H1 (cell line): ENCODE results near the gene ZNF649.

ENCODE experiments used
- ASH2L ChIP-seq: fragments of 200-600, 300-600 bp; sonication (generic); IDR thresholded peaks from one replicate; pipeline ENCODE4 v1.7.1; 2017; ENCODE audit warnings: low read length
- CTBP2 ChIP-seq: IDR thresholded peaks from 2 replicates; pipeline ENCODE4 v1.7.0; 2011; ENCODE audit warnings: borderline replicate concordance, mild to moderate bottlenecking, moderate library complexity, mixed read lengths, low read length; ENCODE audit not compliant: insufficient read depth, insufficient read length
- EP300 ChIP-seq, 2 experiments: IDR thresholded peaks; 1 replicate in 1 of 2; 2 replicates in 1 of 2; pipeline ENCODE4 v1.6.1; 2011 to 2012; ENCODE audit warnings: low read depth in 2 of 2, low read length in 2 of 2, mild to moderate bottlenecking in 2 of 2, borderline replicate concordance in 1 of 2, inconsistent platforms in 1 of 2, moderate library complexity in 1 of 2
- EZH2 ChIP-seq: fragments of 200-600 bp; sonication (generic); IDR thresholded peaks from 2 replicates; pipeline ENCODE4 v1.7.1; 2012; ENCODE audit warnings: low read depth, mild to moderate bottlenecking, moderate library complexity, low read length, inconsistent platforms; ENCODE audit not compliant: severe bottlenecking
- HDAC6 ChIP-seq: IDR thresholded peaks from one replicate; pipeline ENCODE4 v1.7.1; 2012; ENCODE audit warnings: low read depth, mild to moderate bottlenecking, inconsistent platforms, low read length, moderate library complexity
- JUN ChIP-seq: IDR thresholded peaks from 2 replicates; pipeline ENCODE4 v1.6.1; 2011; ENCODE audit warnings: low read depth, mild to moderate bottlenecking, improper control_type of control experiment, low read length
- PHF8 ChIP-seq: fragments of 200-600 bp; sonication (generic); conservative IDR thresholded peaks from 2 replicates; pipeline ENCODE4 v1.7.1; 2012; ENCODE audit warnings: low read depth, mild to moderate bottlenecking, inconsistent platforms, low read length, moderate library complexity
- POLR2A ChIP-seq, 2 experiments: IDR thresholded peaks; 1 replicate in 1 of 2; 2 replicates in 1 of 2; pipeline ENCODE4 v1.6.1; 2011; ENCODE audit warnings: low read depth in 2 of 2, low read length in 2 of 2, mild to moderate bottlenecking in 2 of 2; ENCODE audit errors: control extremely low read depth in 1 of 2
- TCF12 ChIP-seq: IDR thresholded peaks from 2 replicates; pipeline ENCODE4 v1.6.1; 2011; ENCODE audit warnings: low read depth, mild to moderate bottlenecking, low read length
- TF ChIP-seq, protein P1 (sequence below), 3 experiments: IDR thresholded peaks; 1 replicate in 2 of 3; 2 replicates in 1 of 3; pipeline versions ENCODE4 v1.5.1 to v1.6.1; 2011; ENCODE audit warnings: low read length in 3 of 3, mild to moderate bottlenecking in 3 of 3, inconsistent platforms in 2 of 3, low read depth in 1 of 3, moderate library complexity in 1 of 3; ENCODE audit not compliant: insufficient read depth in 1 of 3; ENCODE audit errors: control extremely low read depth in 1 of 3

DNA sequence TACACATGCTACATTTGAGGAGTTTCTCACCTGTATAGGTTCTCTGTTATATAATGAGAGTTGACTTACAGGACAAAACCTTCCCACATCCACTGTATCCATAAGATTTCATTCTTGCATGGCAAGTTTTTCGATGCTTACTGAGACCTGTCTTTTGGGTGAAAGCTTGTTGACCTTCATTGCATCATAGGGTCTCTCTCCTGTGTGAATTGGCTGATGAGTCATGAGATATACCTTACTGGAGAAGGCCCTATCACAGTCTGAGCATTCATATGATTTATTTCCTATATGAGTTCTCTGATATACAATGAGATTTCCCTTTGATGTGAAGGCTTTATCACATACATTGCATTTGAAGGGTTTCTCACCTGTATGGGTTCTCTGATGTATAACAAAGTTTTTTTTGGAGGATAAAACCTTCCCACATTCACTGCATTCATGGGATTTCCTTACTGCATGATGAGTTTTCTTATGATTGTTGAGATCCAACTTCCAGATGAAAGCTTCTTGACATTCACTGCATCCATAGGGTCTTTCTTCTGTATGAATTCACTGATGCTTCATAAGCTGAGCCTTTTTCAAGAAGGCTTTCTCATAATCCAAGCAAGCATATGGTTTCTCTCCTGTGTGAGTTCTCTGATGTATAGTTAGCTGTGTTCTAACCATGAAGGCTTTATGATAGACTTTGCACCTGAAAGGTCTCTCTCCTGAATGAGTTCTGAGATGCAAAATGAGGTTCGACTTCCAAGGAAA, 42.8 kb downstream of the ZNF649 start:
- TF ChIP-seq TCF12 (no peak), HDAC6 (no peak), CTBP2 (no peak), POLR2A (IDR thresholded peaks at IDR 0.05; ENCODE audit: control extremely low read depth in 1 of 2, low read depth in 2 of 2, low read length in 2 of 2) (no peak), EP300 (IDR thresholded peaks at IDR 0.05; ENCODE audit: borderline replicate concordance in 1 of 2, low read depth in 2 of 2, low read length in 2 of 2) (no peak), ASH2L (no peak), EZH2 (no peak), JUN (no peak), PHF8 (no peak)
- TF ChIP-seq, protein P1, sequence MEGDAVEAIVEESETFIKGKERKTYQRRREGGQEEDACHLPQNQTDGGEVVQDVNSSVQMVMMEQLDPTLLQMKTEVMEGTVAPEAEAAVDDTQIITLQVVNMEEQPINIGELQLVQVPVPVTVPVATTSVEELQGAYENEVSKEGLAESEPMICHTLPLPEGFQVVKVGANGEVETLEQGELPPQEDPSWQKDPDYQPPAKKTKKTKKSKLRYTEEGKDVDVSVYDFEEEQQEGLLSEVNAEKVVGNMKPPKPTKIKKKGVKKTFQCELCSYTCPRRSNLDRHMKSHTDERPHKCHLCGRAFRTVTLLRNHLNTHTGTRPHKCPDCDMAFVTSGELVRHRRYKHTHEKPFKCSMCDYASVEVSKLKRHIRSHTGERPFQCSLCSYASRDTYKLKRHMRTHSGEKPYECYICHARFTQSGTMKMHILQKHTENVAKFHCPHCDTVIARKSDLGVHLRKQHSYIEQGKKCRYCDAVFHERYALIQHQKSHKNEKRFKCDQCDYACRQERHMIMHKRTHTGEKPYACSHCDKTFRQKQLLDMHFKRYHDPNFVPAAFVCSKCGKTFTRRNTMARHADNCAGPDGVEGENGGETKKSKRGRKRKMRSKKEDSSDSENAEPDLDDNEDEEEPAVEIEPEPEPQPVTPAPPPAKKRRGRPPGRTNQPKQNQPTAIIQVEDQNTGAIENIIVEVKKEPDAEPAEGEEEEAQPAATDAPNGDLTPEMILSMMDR (IDR thresholded peaks at IDR 0.05; ENCODE audit: control extremely low read depth in 1 of 3, insufficient read depth in 1 of 3, low read depth in 1 of 3, low read length in 3 of 3): no peak
